GM10248 (cell line): ENCODE data around the gene CREBBP.

ENCODE experiments used
- CTCF ChIA-PET: fragments of 300-600 bp; sonication (Branson Sonifier 250); formaldehyde crosslinking; extraction: SDS; loops from one replicate; lab custom pipeline; 2021; ENCODE audit warnings: antibody characterized with exemption; lab: Yijun Ruan, JAX
- POLR2A ChIA-PET: fragments of 350-650 bp; sonication (Branson Sonifier 250); formaldehyde crosslinking; extraction: SDS; loops from one replicate; lab custom pipeline; 2020; ENCODE audit warnings: antibody characterized with exemption; lab: Yijun Ruan, JAX
- DNase-seq: peaks from one replicate; pipeline ENCODE4 v3.0.0; 2012; ENCODE audit errors: extremely low spot score
- CTCF ChIP-seq: IDR thresholded peaks from 2 replicates; pipeline ENCODE4 v1.5.1; 2012; ENCODE audit warnings: mild to moderate bottlenecking, low read depth; ENCODE audit errors: extremely low read depth, missing control alignments, control extremely low read depth

Gene CREBBP

GRCh38 chr16:3731126-3731935 is 149.2 kb downstream of the CREBBP start:
- TF ChIP-seq CTCF: no peak
- ChIA-PET POLR2A (no interaction called here), CTCF (interaction anchor here (1.5 kb wide), 1 partner anchor 8 kb away, joined by 5 read pairs; no protein-coding TSS in a partner anchor)
- DNase-seq: no peak

- DNase-seq: no peak
- ChIA-PET POLR2A (no interaction called here), CTCF (no interaction called here)
Observed at GRCh38 chr16:3730161-3731125, 150.1 kb downstream of the CREBBP start.

GRCh38 chr16:3729161-3730112 is 151.1 kb downstream of the CREBBP start:
- DNase-seq: no peak
- CTCF ChIA-PET: no interaction called here
- TF ChIP-seq CTCF: no peak
- POLR2A ChIA-PET: no interaction called here

More at GRCh38 chr16:3730161-3731125, 150.1 kb downstream of the CREBBP start:
- no peak for TF ChIP-seq CTCF

- POLR2A ChIA-PET: no interaction called here
- CTCF ChIA-PET: no interaction called here
- no peak for DNase-seq
- no peak for TF ChIP-seq CTCF
Observed at GRCh38 chr16:3728424-3729160, 151.9 kb downstream of the CREBBP start.

GRCh38 chr16:3727806-3728381 is 152.6 kb downstream of the CREBBP start:
- ChIA-PET POLR2A (no interaction called here), CTCF (no interaction called here)
- DNase-seq: no peak
- no peak for TF ChIP-seq CTCF
